ENCODE measurements around the gene HSD11B1.

The HSD11B1 gene

GRCh38 chr1:209657918-209658317 is 46.7 kb upstream of the HSD11B1 start:
- no peak for TF ChIP-seq EZH2 (IDR thresholded peaks at IDR 0.05; ENCODE audit: borderline replicate concordance, low read depth, low read length, severe bottlenecking)
- TF ChIP-seq CTCF (IDR thresholded peaks at IDR 0.05; ENCODE audit: borderline replicate concordance, extremely low read depth, low read length, poor library complexity, severe bottlenecking): no peak
- H3K4me2 ChIP-seq (ENCODE audit: insufficient read depth, low read length): no peak overlapping the region
- no peak for ATAC-seq (ENCODE audit: insufficient read depth, low read depth)

GRCh38 chr1:209659909-209660308 is 44.7 kb upstream of the HSD11B1 start:
- Histone ChIP-seq H3K4me1 (ENCODE audit: insufficient read depth, low read length) (no peaks in the 10 kb centered on the region), H3K4me2 (ENCODE audit: insufficient read depth, low read length) (no peak overlapping the region), H3K9ac (ENCODE audit: low read depth, low read length) (no peak overlapping the region), H3K36me3 (ENCODE audit: insufficient read depth, low read length) (no peaks in the 10 kb centered on the region), H4K20me1 (ENCODE audit: insufficient read depth, low read length) (no peaks in the 10 kb centered on the region), H3K4me3 (ENCODE audit: low read depth in 1 of 2, low read length in 2 of 2) (no peak overlapping the region), H3K79me2 (ENCODE audit: insufficient read depth, low read length) (no peaks in the 10 kb centered on the region), H3K27ac (ENCODE audit: low read length) (no peak overlapping the region), H2AFZ (ENCODE audit: low read depth, low read length) (no peak overlapping the region), H3K9me3 (ENCODE audit: insufficient read depth, low read length, severe bottlenecking) (no peaks in the 10 kb centered on the region), H3K27me3 (ENCODE audit: insufficient read depth, low read length, poor library complexity) (peaks cover 10% of the 10 kb centered on the region)
- TF ChIP-seq CTCF (IDR thresholded peaks at IDR 0.05; ENCODE audit: borderline replicate concordance, extremely low read depth, low read length, poor library complexity, severe bottlenecking): no peak
- TF ChIP-seq EZH2 (IDR thresholded peaks at IDR 0.05; ENCODE audit: borderline replicate concordance, low read depth, low read length, severe bottlenecking): no peak
- DNase-seq: no peak
- ATAC-seq (ENCODE audit: insufficient read depth, low read depth): no peak

More at GRCh38 chr1:209657918-209658317, 46.7 kb upstream of the HSD11B1 start:
- no peak overlapping the region for H2AFZ ChIP-seq (ENCODE audit: low read depth, low read length)
- no peaks in the 10 kb centered on the region for H3K79me2 ChIP-seq (ENCODE audit: insufficient read depth, low read length)
- H3K9ac ChIP-seq (ENCODE audit: low read depth, low read length): no peak overlapping the region
- DNase-seq: no peak
- H3K4me1 ChIP-seq (ENCODE audit: insufficient read depth, low read length): no peaks in the 10 kb centered on the region
- H3K27me3 ChIP-seq (ENCODE audit: insufficient read depth, low read length, poor library complexity): peaks cover 10% of the 10 kb centered on the region
- H3K27ac ChIP-seq (ENCODE audit: low read length): no peak overlapping the region
- H3K9me3 ChIP-seq (ENCODE audit: insufficient read depth, low read length, severe bottlenecking): no peaks in the 10 kb centered on the region
- H4K20me1 ChIP-seq (ENCODE audit: insufficient read depth, low read length): no peaks in the 10 kb centered on the region
- H3K4me3 ChIP-seq (ENCODE audit: low read depth in 1 of 2, low read length in 2 of 2): no peak overlapping the region
- no peaks in the 10 kb centered on the region for H3K36me3 ChIP-seq (ENCODE audit: insufficient read depth, low read length)

GRCh38 chr1:209661071-209661470 is 43.6 kb upstream of the HSD11B1 start:
- no peaks in the 10 kb centered on the region for H4K20me1 ChIP-seq (ENCODE audit: insufficient read depth, low read length)
- no peaks in the 10 kb centered on the region for H3K36me3 ChIP-seq (ENCODE audit: insufficient read depth, low read length)
- H3K4me2 ChIP-seq (ENCODE audit: insufficient read depth, low read length): no peak overlapping the region
- DNase-seq (no peak), ATAC-seq (ENCODE audit: insufficient read depth, low read depth) (no peak)
- H3K9ac ChIP-seq (ENCODE audit: low read depth, low read length): no peak overlapping the region
- TF ChIP-seq EZH2 (IDR thresholded peaks at IDR 0.05; ENCODE audit: borderline replicate concordance, low read depth, low read length, severe bottlenecking): no peak
- no peak for TF ChIP-seq CTCF (IDR thresholded peaks at IDR 0.05; ENCODE audit: borderline replicate concordance, extremely low read depth, low read length, poor library complexity, severe bottlenecking)
- H2AFZ ChIP-seq (ENCODE audit: low read depth, low read length): no peak overlapping the region
- no peaks in the 10 kb centered on the region for H3K4me1 ChIP-seq (ENCODE audit: insufficient read depth, low read length)
- no peak overlapping the region for H3K4me3 ChIP-seq (ENCODE audit: low read depth in 1 of 2, low read length in 2 of 2)
- peaks cover 10% of the 10 kb centered on the region for H3K27me3 ChIP-seq (ENCODE audit: insufficient read depth, low read length, poor library complexity)
- no peaks in the 10 kb centered on the region for H3K79me2 ChIP-seq (ENCODE audit: insufficient read depth, low read length)
- no peaks in the 10 kb centered on the region for H3K9me3 ChIP-seq (ENCODE audit: insufficient read depth, low read length, severe bottlenecking)
- no peak overlapping the region for H3K27ac ChIP-seq (ENCODE audit: low read length)

- ATAC-seq (ENCODE audit: insufficient read depth, low read depth) (no peak), DNase-seq (no peak)
- Histone ChIP-seq H3K79me2 (ENCODE audit: insufficient read depth, low read length) (no peaks in the 10 kb centered on the region), H3K27me3 (ENCODE audit: insufficient read depth, low read length, poor library complexity) (peaks cover 4% of the 10 kb centered on the region), H3K4me2 (ENCODE audit: insufficient read depth, low read length) (no peak overlapping the region), H2AFZ (ENCODE audit: low read depth, low read length) (no peak overlapping the region), H4K20me1 (ENCODE audit: insufficient read depth, low read length) (no peaks in the 10 kb centered on the region), H3K4me3 (ENCODE audit: low read depth in 1 of 2, low read length in 2 of 2) (no peak overlapping the region), H3K4me1 (ENCODE audit: insufficient read depth, low read length) (no peaks in the 10 kb centered on the region), H3K27ac (ENCODE audit: low read length) (no peak overlapping the region), H3K9ac (ENCODE audit: low read depth, low read length) (no peak overlapping the region), H3K9me3 (ENCODE audit: insufficient read depth, low read length, severe bottlenecking) (no peaks in the 10 kb centered on the region), H3K36me3 (ENCODE audit: insufficient read depth, low read length) (no peaks in the 10 kb centered on the region)
- TF ChIP-seq EZH2 (IDR thresholded peaks at IDR 0.05; ENCODE audit: borderline replicate concordance, low read depth, low read length, severe bottlenecking): no peak
- TF ChIP-seq CTCF (IDR thresholded peaks at IDR 0.05; ENCODE audit: borderline replicate concordance, extremely low read depth, low read length, poor library complexity, severe bottlenecking): no peak
Measured at GRCh38 chr1:209662879-209663327, 41.7 kb upstream of the HSD11B1 start.

Measured in DND-41 (cell line).